Loucy (cell line): ENCODE results near the gene CDKL4.

Experiments
- H2AFZ ChIP-seq: fragments of 200-600 bp; sonication (generic); 2 replicates; pipeline ENCODE4 v1.6.0; 2016; ENCODE audit warnings: antibody characterized with exemption, mild to moderate bottlenecking, low read length, moderate library complexity
- H3F3A ChIP-seq: fragments of 200-600 bp; 2 replicates; pipeline ENCODE4 v1.6.0; 2016; ENCODE audit warnings: antibody characterized with exemption, low read depth, mild to moderate bottlenecking
- H3K27me3 ChIP-seq: fragments of 200-600 bp; sonication (generic); 2 replicates; pipeline ENCODE4 v1.6.1; 2014; ENCODE audit warnings: low read length, mild to moderate bottlenecking; ENCODE audit not compliant: insufficient read depth, poor library complexity, severe bottlenecking
- H3K36me3 ChIP-seq: fragments of 200-600 bp; sonication (generic); 2 replicates; pipeline ENCODE4 v1.6.1; 2016; ENCODE audit warnings: low read length; ENCODE audit not compliant: insufficient read depth
- H3K4me1 ChIP-seq: fragments of 200-600 bp; sonication (generic); 2 replicates; pipeline ENCODE4 v1.5.1; 2014; ENCODE audit warnings: low read length, mild to moderate bottlenecking; ENCODE audit not compliant: insufficient read depth, poor library complexity, severe bottlenecking
- H3K4me2 ChIP-seq: fragments of 200-600 bp; sonication (generic); 2 replicates; pipeline ENCODE4 v1.6.0; 2014; ENCODE audit warnings: antibody characterized with exemption, low read length, low read depth, mild to moderate bottlenecking; ENCODE audit not compliant: poor library complexity, severe bottlenecking
- H3K4me3 ChIP-seq: fragments of 200-600 bp; sonication (generic); 2 replicates; pipeline ENCODE4 v1.5.1; 2014; ENCODE audit warnings: low read length, mild to moderate bottlenecking, mixed read lengths; ENCODE audit not compliant: poor library complexity, severe bottlenecking
- H3K79me2 ChIP-seq: fragments of 200-600 bp; sonication (generic); 2 replicates; pipeline ENCODE4 v1.6.1; 2014; ENCODE audit warnings: low read length; ENCODE audit not compliant: insufficient read depth
- H3K9ac ChIP-seq: fragments of 200-600 bp; sonication (generic); 2 replicates; pipeline ENCODE4 v1.6.0; 2014; ENCODE audit warnings: mild to moderate bottlenecking, low read depth, low read length, moderate library complexity; ENCODE audit not compliant: poor library complexity, severe bottlenecking
- H3K9me2 ChIP-seq: fragments of 200-600 bp; sonication (generic); replicated peaks from 2 replicates; pipeline ENCODE4 v1.6.1; 2016; ENCODE audit warnings: low read depth, low read length, mixed read lengths
- H3K9me3 ChIP-seq: fragments of 200-600 bp; sonication (generic); 2 replicates; pipeline ENCODE4 v1.6.1; 2014; ENCODE audit warnings: mild to moderate bottlenecking, antibody characterized with exemption, low read length, low read depth; ENCODE audit not compliant: insufficient read depth
- H4K20me1 ChIP-seq: fragments of 200-600 bp; sonication (generic); 2 replicates; pipeline ENCODE4 v1.6.0; 2014; ENCODE audit warnings: antibody characterized with exemption, low read length, mild to moderate bottlenecking; ENCODE audit not compliant: insufficient read depth, poor library complexity, severe bottlenecking
- EZH2phosphoT487 ChIP-seq: fragments of 200-600 bp; IDR thresholded peaks from 2 replicates; pipeline ENCODE4 v1.6.1; 2018; ENCODE audit warnings: antibody characterized with exemption, mild to moderate bottlenecking, moderate library complexity, borderline replicate concordance
- TF ChIP-seq, protein P1 (sequence below): fragments of 200-600 bp; sonication (generic); conservative IDR thresholded peaks from 2 replicates; pipeline ENCODE4 v1.5.1; 2014; ENCODE audit warnings: mild to moderate bottlenecking, antibody characterized with exemption, low read length

Gene CDKL4

DNA sequence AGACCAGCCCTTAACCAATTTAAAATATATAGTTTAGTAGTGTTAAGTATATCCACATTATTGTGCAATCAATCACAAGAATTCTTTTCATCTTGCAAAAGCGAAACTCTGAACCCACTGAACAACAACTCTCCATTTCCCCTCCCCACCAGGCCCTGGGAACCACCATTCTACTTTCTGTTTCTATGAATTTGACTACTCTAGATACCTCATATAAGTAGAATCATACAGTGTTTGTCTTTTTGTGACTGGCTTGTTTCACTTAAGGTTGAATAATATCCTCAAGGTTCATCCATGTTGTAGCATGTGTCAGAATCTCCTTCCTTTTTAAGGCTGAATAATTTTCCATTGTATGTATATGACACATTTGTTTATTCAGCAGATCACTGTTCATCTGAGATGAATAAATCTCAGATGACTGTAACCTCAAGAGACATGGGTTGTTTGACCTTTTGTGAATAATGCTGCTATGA is 114.8 kb downstream of the CDKL4 start:
- Histone ChIP-seq H3K4me3 (no peak overlapping the region), H3K4me2 (no peak overlapping the region), H3K9me2 (no peaks in the 10 kb centered on the region), H4K20me1 (no peaks in the 10 kb centered on the region), H3K36me3 (no peaks in the 10 kb centered on the region), H3K4me1 (peaks cover 24% of the 10 kb centered on the region), H3F3A (0 out of 2 replicates have a peak, but pooled peaks cover 2% of the 10 kb centered on the region), H3K27me3 (no peaks in the 10 kb centered on the region), H3K79me2 (no peaks in the 10 kb centered on the region), H3K9me3 (no peaks in the 10 kb centered on the region), H2AFZ (peak overlapping the region; percentile 19; the same call in 1 of the 2 replicates), H3K9ac (no peak overlapping the region)
- no peak for TF ChIP-seq EZH2phosphoT487
- TF ChIP-seq, protein P1, sequence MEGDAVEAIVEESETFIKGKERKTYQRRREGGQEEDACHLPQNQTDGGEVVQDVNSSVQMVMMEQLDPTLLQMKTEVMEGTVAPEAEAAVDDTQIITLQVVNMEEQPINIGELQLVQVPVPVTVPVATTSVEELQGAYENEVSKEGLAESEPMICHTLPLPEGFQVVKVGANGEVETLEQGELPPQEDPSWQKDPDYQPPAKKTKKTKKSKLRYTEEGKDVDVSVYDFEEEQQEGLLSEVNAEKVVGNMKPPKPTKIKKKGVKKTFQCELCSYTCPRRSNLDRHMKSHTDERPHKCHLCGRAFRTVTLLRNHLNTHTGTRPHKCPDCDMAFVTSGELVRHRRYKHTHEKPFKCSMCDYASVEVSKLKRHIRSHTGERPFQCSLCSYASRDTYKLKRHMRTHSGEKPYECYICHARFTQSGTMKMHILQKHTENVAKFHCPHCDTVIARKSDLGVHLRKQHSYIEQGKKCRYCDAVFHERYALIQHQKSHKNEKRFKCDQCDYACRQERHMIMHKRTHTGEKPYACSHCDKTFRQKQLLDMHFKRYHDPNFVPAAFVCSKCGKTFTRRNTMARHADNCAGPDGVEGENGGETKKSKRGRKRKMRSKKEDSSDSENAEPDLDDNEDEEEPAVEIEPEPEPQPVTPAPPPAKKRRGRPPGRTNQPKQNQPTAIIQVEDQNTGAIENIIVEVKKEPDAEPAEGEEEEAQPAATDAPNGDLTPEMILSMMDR = no peak

DNA sequence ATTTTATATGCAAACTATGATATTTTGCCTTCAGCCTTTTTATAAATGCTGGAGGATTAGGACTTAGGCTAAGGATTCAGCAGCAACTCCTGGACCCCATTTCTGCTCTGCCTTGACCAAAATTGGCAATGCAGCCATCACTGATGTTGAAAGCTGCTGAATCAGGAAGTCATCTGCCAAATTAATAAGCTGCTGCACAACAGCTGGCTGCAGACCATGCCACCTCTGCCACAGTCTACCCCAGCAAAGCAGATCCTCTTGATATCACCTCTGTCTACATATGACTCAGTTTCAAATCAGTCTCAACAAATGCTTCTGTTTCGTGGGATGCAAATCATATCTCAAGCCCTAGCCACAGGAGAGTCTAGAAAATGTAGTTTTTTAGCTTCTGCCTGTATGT is 115.8 kb downstream of the CDKL4 start:
- Histone ChIP-seq H3K79me2 (peaks cover 8% of the 10 kb centered on the region), H3K4me2 (peak overlapping the region; percentile 0), H3K9me2 (no peaks in the 10 kb centered on the region), H2AFZ (peak overlapping the region; percentile 3; the same call in 1 of the 2 replicates), H3F3A (0 out of 2 replicates have a peak, but pooled peaks cover 2% of the 10 kb centered on the region), H3K36me3 (no peaks in the 10 kb centered on the region), H4K20me1 (no peaks in the 10 kb centered on the region), H3K27me3 (no peaks in the 10 kb centered on the region), H3K4me1 (peaks cover 32% of the 10 kb centered on the region), H3K9ac (peak overlapping the region; percentile 1), H3K9me3 (no peaks in the 10 kb centered on the region), H3K4me3 (no peak overlapping the region)
- no peak for TF ChIP-seq EZH2phosphoT487
- TF ChIP-seq, protein P1 = no peak
